DND-41 (cell line): Measurements from ENCODE around the gene FBXL20.

Source experiments
- ATAC-seq: fragments of 200-7000 bp; cut with Tn5 transposase; 3 replicates; pipeline ENCODE4 v1.9.1; 2021; ENCODE audit warnings: low read depth; ENCODE audit not compliant: insufficient read depth
- DNase-seq: peaks from one replicate; pipeline ENCODE4 v3.0.0-alpha.2; 2020
- H2AFZ ChIP-seq: 2 replicates; pipeline ENCODE4 v1.6.0; 2012; ENCODE audit warnings: low read depth, low read length
- H3K27ac ChIP-seq: 2 replicates; pipeline ENCODE4 v1.5.1; 2012; ENCODE audit warnings: low read length, inconsistent platforms
- H3K27me3 ChIP-seq: fragments of 200-600 bp; sonication (generic); 2 replicates; pipeline ENCODE4 v1.6.0; 2012; ENCODE audit warnings: low read length, mild to moderate bottlenecking, inconsistent platforms; ENCODE audit not compliant: insufficient read depth, poor library complexity
- H3K36me3 ChIP-seq: 2 replicates; pipeline ENCODE4 v1.5.1; 2012; ENCODE audit warnings: low read length, inconsistent platforms; ENCODE audit not compliant: insufficient read depth
- H3K4me1 ChIP-seq: 2 replicates; pipeline ENCODE4 v1.5.1; 2012; ENCODE audit warnings: mild to moderate bottlenecking, low read length; ENCODE audit not compliant: insufficient read depth
- H3K4me2 ChIP-seq: 2 replicates; pipeline ENCODE4 v1.6.0; 2012; ENCODE audit warnings: mild to moderate bottlenecking, moderate library complexity, low read length, inconsistent platforms; ENCODE audit not compliant: insufficient read depth
- H3K4me3 ChIP-seq, 2 experiments: fragments of 200-600 bp in 1 of 2; shearing (Covaris generic) in 1 of 2; 2 replicates each; pipeline ENCODE4 v1.5.1; 2012 to 2016; ENCODE audit warnings: inconsistent platforms in 2 of 2, low read length in 2 of 2, mild to moderate bottlenecking in 2 of 2, low read depth in 1 of 2, moderate library complexity in 1 of 2
- H3K79me2 ChIP-seq: 2 replicates; pipeline ENCODE4 v1.6.0; 2012; ENCODE audit warnings: low read length, inconsistent platforms; ENCODE audit not compliant: insufficient read depth
- H3K9ac ChIP-seq: 2 replicates; pipeline ENCODE4 v1.6.0; 2012; ENCODE audit warnings: low read depth, mild to moderate bottlenecking, inconsistent platforms, low read length, moderate library complexity
- H3K9me3 ChIP-seq: 2 replicates; pipeline ENCODE4 v1.5.1; 2012; ENCODE audit warnings: low read length, moderate library complexity, mild to moderate bottlenecking, inconsistent platforms; ENCODE audit not compliant: insufficient read depth, severe bottlenecking
- H4K20me1 ChIP-seq: 2 replicates; pipeline ENCODE4 v1.6.0; 2012; ENCODE audit warnings: low read length; ENCODE audit not compliant: insufficient read depth
- CTCF ChIP-seq: IDR thresholded peaks from 2 replicates; pipeline ENCODE4 v1.5.1; 2012; ENCODE audit warnings: borderline replicate concordance, low read length, moderate library complexity, mild to moderate bottlenecking; ENCODE audit not compliant: poor library complexity, severe bottlenecking; ENCODE audit errors: extremely low read depth
- EZH2 ChIP-seq: IDR thresholded peaks from 3 replicates; pipeline ENCODE4 v1.6.1; 2012; ENCODE audit warnings: borderline replicate concordance, low read depth, mild to moderate bottlenecking, moderate library complexity, low read length, inconsistent platforms; ENCODE audit not compliant: severe bottlenecking

The FBXL20 gene

GRCh38 chr17:39393736-39394135 is 7.7 kb downstream of the FBXL20 start:
- TF ChIP-seq CTCF = no peak
- no peak for TF ChIP-seq EZH2
- no peaks in the 10 kb centered on the region for H3K27me3 ChIP-seq
- no peak overlapping the region for H3K4me2 ChIP-seq
- H3K9ac ChIP-seq = no peak overlapping the region
- no peak for DNase-seq
- no peaks in the 10 kb centered on the region for H3K4me1 ChIP-seq
- no peaks in the 10 kb centered on the region for H3K9me3 ChIP-seq
- no peaks in the 10 kb centered on the region for H3K36me3 ChIP-seq
- H2AFZ ChIP-seq = no peak overlapping the region
- no peak overlapping the region for H3K4me3 ChIP-seq
- no peaks in the 10 kb centered on the region; the same call in 1 of the 2 replicates for H4K20me1 ChIP-seq
- H3K27ac ChIP-seq = no peak overlapping the region
- no peak for ATAC-seq
- H3K79me2 ChIP-seq = peaks cover 51% of the 10 kb centered on the region

- Histone ChIP-seq H3K27ac (no peak overlapping the region), H3K36me3 (no peaks in the 10 kb centered on the region; the same call in 1 of the 2 replicates), H2AFZ (no peak overlapping the region), H3K4me2 (no peak overlapping the region), H3K9ac (no peak overlapping the region), H3K4me1 (no peaks in the 10 kb centered on the region), H3K27me3 (no peaks in the 10 kb centered on the region), H3K9me3 (no peaks in the 10 kb centered on the region), H3K79me2 (peaks cover 41% of the 10 kb centered on the region; the same call in 1 of the 2 replicates), H4K20me1 (no peaks in the 10 kb centered on the region; the same call in 1 of the 2 replicates), H3K4me3 (no peak overlapping the region)
- ATAC-seq = no peak
- TF ChIP-seq EZH2 = no peak
- TF ChIP-seq CTCF = no peak
- no peak for DNase-seq
Observed at GRCh38 chr17:39391448-39391847, 10.0 kb downstream of the FBXL20 start.

GRCh38 chr17:39385040-39385439 is 16.4 kb downstream of the FBXL20 start:
- Histone ChIP-seq H3K9me3 (no peaks in the 10 kb centered on the region), H4K20me1 (peaks cover 19% of the 10 kb centered on the region)
- TF ChIP-seq EZH2 = no peak
- no peak for TF ChIP-seq CTCF

GRCh38 chr17:39380144-39380543 is 21.3 kb downstream of the FBXL20 start:
- peaks cover 20% of the 10 kb centered on the region for H4K20me1 ChIP-seq
- H2AFZ ChIP-seq = no peak overlapping the region
- H3K36me3 ChIP-seq = no peaks in the 10 kb centered on the region
- DNase-seq = no peak
- H3K9me3 ChIP-seq = no peaks in the 10 kb centered on the region
- no peak overlapping the region for H3K4me2 ChIP-seq
- H3K27me3 ChIP-seq = no peaks in the 10 kb centered on the region
- TF ChIP-seq EZH2 (no peak), CTCF (no peak)
- no peak overlapping the region for H3K9ac ChIP-seq
- no peak overlapping the region for H3K27ac ChIP-seq
- H3K4me1 ChIP-seq = no peaks in the 10 kb centered on the region
- ATAC-seq = no peak
- no peak overlapping the region for H3K4me3 ChIP-seq
- H3K79me2 ChIP-seq = peaks cover 21% of the 10 kb centered on the region

More at GRCh38 chr17:39385040-39385439, 16.4 kb downstream of the FBXL20 start:
- Histone ChIP-seq H3K36me3 (no peaks in the 10 kb centered on the region; the same call in 1 of the 2 replicates), H3K4me1 (no peaks in the 10 kb centered on the region), H2AFZ (no peak overlapping the region), H3K27ac (no peak overlapping the region), H3K9ac (no peak overlapping the region), H3K4me3 (no peak overlapping the region), H3K4me2 (no peak overlapping the region), H3K27me3 (no peaks in the 10 kb centered on the region), H3K79me2 (peaks cover 24% of the 10 kb centered on the region)
- no peak for ATAC-seq
- DNase-seq = no peak
